GM12892 (cell line): Measurements from ENCODE around the gene SUGT1.

Source experiments
- POLR2A ChIP-seq: IDR thresholded peaks from 2 replicates; pipeline ENCODE4 v1.6.1; 2011; ENCODE audit warnings: low read depth, low read length, control low read depth
- POLR2AphosphoS5 ChIP-seq: IDR thresholded peaks from 2 replicates; pipeline ENCODE4 v1.6.1; 2011; ENCODE audit warnings: low read depth, low read length, control low read depth
- TAF1 ChIP-seq: IDR thresholded peaks from 2 replicates; pipeline ENCODE4 v1.6.1; 2011; ENCODE audit warnings: low read depth, mild to moderate bottlenecking, control low read depth, low read length, borderline replicate concordance

GRCh38 chr13:52725302-52725701 is 72.7 kb downstream of the SUGT1 start:
- TF ChIP-seq POLR2AphosphoS5 (no peak), POLR2A (no peak), TAF1 (no peak)
